Measurements from ENCODE around the gene KIF26B. TPM values are rescaled to one million over a fixed set of nuclear protein-coding genes. Genes with fewer than 3 reads are reported as not detected.

The KIF26B gene
- total and polyA plus RNA-seq, 3 experiments from 2014 or later, result 0.11 to 0.16 TPM; not detected in 1

DNA sequence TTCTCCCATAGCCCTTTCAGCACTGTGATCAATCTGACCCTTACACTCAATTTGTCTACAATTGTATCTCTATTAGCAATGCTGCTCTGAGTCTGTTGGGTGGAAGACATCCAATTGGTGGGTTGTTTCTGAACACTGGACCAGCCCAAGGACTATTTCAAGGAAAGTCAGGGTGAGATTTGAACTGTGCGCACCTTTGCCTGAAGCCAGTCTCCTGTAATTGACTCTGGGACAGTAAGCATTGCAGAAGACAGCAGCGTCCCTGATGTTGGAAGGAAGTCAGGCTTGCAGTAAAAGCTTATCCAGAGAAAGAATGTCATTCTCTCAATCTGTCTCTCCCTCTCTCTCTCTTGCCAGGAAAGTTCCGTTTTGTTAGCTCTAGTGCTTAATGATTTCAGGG, 233.9 kb downstream of the KIF26B start:
- Histone ChIP-seq H3K4me1 (ENCODE audit: insufficient read depth, low read length) (no peaks in the 10 kb centered on the region), H3K27me3 (ENCODE audit: insufficient read depth, low read length, poor library complexity, severe bottlenecking) (no peaks in the 10 kb centered on the region), H3K36me3 (ENCODE audit: insufficient read depth, low read length) (no peaks in the 10 kb centered on the region), H3K27ac (ENCODE audit: low read depth, low read length) (no peak overlapping the region), H3K4me3 (ENCODE audit: low read length) (no peak overlapping the region), H3K9me3 (ENCODE audit: low read length) (no peaks in the 10 kb centered on the region)
- POLR2A ChIA-PET, result no interaction called here
- peaks cover 0 to 4% of the 10 kb centered on the region in 2 donors for H3K27me3 Mint-ChIP-seq
- CTCF ChIA-PET, result no interaction called here
- H3K27ac Mint-ChIP-seq, result no peak overlapping the region
- no peak overlapping the region for H3K4me3 Mint-ChIP-seq
- no peak for DNase-seq
- H3K36me3 Mint-ChIP-seq, result no peaks in the 10 kb centered on the region
- no peaks in the 10 kb centered on the region for H3K4me1 Mint-ChIP-seq
- peaks cover 0 to 2% (median 0%) of the 10 kb centered on the region in 5 donors for H3K9me3 Mint-ChIP-seq

DNA sequence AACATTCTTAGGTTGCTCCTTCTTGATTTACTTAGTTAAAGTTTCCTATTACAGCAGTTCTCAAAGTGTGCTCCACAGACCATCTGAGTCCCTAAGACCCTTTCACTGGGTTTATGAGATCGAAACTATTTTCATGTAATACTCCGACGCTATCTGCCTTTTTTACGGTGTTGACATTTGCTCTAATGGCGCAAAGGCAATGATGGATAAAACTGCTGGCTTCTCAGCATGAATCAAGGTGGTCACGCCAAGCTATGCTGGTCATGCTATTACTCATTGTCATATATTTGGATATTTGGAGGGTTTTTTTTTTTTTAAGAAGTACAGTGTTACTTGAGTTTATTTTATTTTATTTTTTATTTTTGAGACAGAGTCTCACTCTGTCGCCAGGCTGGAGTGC, 235.1 kb downstream of the KIF26B start:
- Mint-ChIP-seq H3K9me3 (peaks cover 0 to 2% (median 0%) of the 10 kb centered on the region in 5 donors), H3K27ac (no peak overlapping the region), H3K36me3 (no peaks in the 10 kb centered on the region), H3K27me3 (peaks cover 0 to 2% of the 10 kb centered on the region in 2 donors), H3K4me3 (no peak overlapping the region), H3K4me1 (no peaks in the 10 kb centered on the region)
- H3K27ac ChIP-seq (ENCODE audit: low read depth, low read length), result no peak overlapping the region
- no peaks in the 10 kb centered on the region for H3K9me3 ChIP-seq (ENCODE audit: low read length)
- H3K36me3 ChIP-seq (ENCODE audit: insufficient read depth, low read length), result no peaks in the 10 kb centered on the region
- ChIA-PET POLR2A (no interaction called here), CTCF (no interaction called here)
- no peak for DNase-seq
- no peaks in the 10 kb centered on the region for H3K27me3 ChIP-seq (ENCODE audit: insufficient read depth, low read length, poor library complexity, severe bottlenecking)
- H3K4me3 ChIP-seq (ENCODE audit: low read length), result no peak overlapping the region
- H3K4me1 ChIP-seq (ENCODE audit: insufficient read depth, low read length), result no peaks in the 10 kb centered on the region

DNA sequence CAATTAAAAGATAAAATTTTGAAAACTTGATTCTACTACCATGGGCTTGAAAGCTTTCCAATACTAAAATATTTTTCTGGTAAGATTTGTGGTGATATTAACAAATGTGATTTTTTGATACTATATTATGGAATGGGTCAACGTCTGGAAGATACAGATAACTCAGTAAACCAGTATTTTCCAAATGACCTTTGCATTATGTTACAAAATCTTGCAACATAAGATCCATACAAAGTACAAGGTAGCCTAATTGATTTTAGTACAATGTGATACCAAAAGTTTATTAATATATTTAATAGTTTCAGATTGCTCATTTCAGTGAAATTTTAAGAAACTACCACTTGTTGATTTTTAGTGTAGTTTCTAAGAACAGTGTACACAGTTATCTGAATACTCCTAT, 236.2 kb downstream of the KIF26B start:
- H3K36me3 ChIP-seq (ENCODE audit: insufficient read depth, low read length), result no peaks in the 10 kb centered on the region
- DNase-seq, result no peak
- H3K27me3 ChIP-seq (ENCODE audit: insufficient read depth, low read length, poor library complexity, severe bottlenecking), result no peaks in the 10 kb centered on the region
- H3K27ac ChIP-seq (ENCODE audit: low read depth, low read length), result no peak overlapping the region
- Mint-ChIP-seq H3K9me3 (peaks cover 0 to 2% (median 0%) of the 10 kb centered on the region in 5 donors), H3K27ac (no peak overlapping the region), H3K4me1 (no peaks in the 10 kb centered on the region), H3K36me3 (no peaks in the 10 kb centered on the region), H3K27me3 (peaks cover 0 to 2% of the 10 kb centered on the region in 2 donors), H3K4me3 (no peak overlapping the region)
- no peaks in the 10 kb centered on the region for H3K9me3 ChIP-seq (ENCODE audit: low read length)
- CTCF ChIA-PET, result no interaction called here
- POLR2A ChIA-PET, result no interaction called here
- H3K4me1 ChIP-seq (ENCODE audit: insufficient read depth, low read length), result no peaks in the 10 kb centered on the region
- no peak overlapping the region for H3K4me3 ChIP-seq (ENCODE audit: low read length)

DNA sequence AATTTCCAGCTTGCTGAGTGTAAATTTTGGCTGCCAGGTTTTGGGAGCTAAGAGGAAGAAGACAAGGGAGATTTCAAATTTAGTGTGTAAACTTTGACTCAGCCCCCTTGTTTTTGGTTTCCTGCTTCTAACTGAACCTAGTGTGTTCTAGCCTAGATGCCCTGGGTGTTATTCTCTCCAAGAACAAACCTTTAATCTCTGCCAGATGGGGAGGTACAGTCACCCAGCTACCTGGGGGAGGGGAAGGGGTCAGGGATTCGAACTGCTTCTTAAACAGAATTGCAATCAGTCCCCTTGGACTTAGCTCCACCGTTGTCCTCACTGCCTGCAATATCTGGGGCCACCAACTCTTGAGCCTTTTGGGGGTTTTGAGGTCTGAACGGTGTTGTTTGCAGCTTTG, 238.9 kb downstream of the KIF26B start:
- Mint-ChIP-seq H3K4me3 (no peak overlapping the region), H3K27ac (no peak overlapping the region), H3K27me3 (peaks cover 4 to 5% of the 10 kb centered on the region in 2 donors), H3K9me3 (peaks cover 0 to 2% (median 0%) of the 10 kb centered on the region in 5 donors), H3K36me3 (no peaks in the 10 kb centered on the region), H3K4me1 (no peaks in the 10 kb centered on the region)
- Histone ChIP-seq H3K4me3 (ENCODE audit: low read length) (no peak overlapping the region), H3K4me1 (ENCODE audit: insufficient read depth, low read length) (no peaks in the 10 kb centered on the region), H3K27me3 (ENCODE audit: insufficient read depth, low read length, poor library complexity, severe bottlenecking) (no peaks in the 10 kb centered on the region), H3K9me3 (ENCODE audit: low read length) (no peaks in the 10 kb centered on the region), H3K27ac (ENCODE audit: low read depth, low read length) (no peak overlapping the region), H3K36me3 (ENCODE audit: insufficient read depth, low read length) (no peaks in the 10 kb centered on the region)
- ChIA-PET CTCF (no interaction called here), POLR2A (no interaction called here)
- DNase-seq, result no peak

DNA sequence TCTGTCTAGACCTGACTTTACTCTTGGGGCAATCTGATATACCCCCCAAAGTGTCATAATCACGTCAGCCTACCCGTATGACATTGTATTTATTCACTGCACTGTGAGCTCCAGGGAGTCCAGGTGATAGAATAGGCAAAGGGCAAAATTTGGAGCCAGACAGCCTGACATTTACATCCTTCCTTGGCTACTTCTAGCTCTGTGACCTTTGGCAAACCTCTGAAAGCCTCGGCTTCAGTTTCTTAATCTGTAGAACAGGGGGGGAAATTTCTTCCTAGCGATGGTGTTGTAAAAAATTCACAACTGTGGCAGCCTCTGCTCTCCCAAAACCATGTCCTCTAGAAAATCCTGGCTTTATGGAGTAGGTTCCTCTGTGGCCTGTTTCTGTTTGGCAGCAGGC, 240.9 kb downstream of the KIF26B start:
- peaks cover 4 to 5% of the 10 kb centered on the region in 2 donors for H3K27me3 Mint-ChIP-seq
- H3K4me3 ChIP-seq (ENCODE audit: low read length), result no peak overlapping the region
- no peak for DNase-seq
- H3K9me3 ChIP-seq (ENCODE audit: low read length), result no peaks in the 10 kb centered on the region
- H3K36me3 Mint-ChIP-seq, result no peaks in the 10 kb centered on the region
- H3K4me3 Mint-ChIP-seq, result no peak overlapping the region
- H3K4me1 Mint-ChIP-seq, result no peaks in the 10 kb centered on the region
- H3K27ac Mint-ChIP-seq, result no peak overlapping the region
- peaks cover 0 to 2% (median 0%) of the 10 kb centered on the region in 5 donors for H3K9me3 Mint-ChIP-seq
- H3K36me3 ChIP-seq (ENCODE audit: insufficient read depth, low read length), result no peaks in the 10 kb centered on the region
- H3K27me3 ChIP-seq (ENCODE audit: insufficient read depth, low read length, poor library complexity, severe bottlenecking), result no peaks in the 10 kb centered on the region
- ChIA-PET CTCF (no interaction called here), POLR2A (no interaction called here)
- H3K4me1 ChIP-seq (ENCODE audit: insufficient read depth, low read length), result no peaks in the 10 kb centered on the region
- no peak overlapping the region for H3K27ac ChIP-seq (ENCODE audit: low read depth, low read length)

DNA sequence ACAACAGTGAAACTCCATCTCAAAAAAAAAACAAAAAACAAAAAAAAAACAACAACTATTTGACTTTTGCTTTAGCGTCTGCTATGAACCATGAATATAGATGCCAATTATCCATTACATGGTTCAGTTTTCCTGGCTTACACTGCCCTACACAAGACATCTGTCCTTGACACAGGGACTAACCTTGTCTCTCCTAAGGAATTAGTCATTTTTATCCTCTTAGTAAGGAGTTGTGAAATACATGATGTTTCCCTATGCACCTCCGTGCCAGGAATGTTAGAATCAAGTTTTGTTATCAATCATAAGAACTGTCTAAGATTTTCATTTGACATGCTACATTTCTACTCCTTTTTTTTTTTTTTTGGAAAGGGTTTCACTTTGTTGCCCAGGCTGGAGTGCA, 241.8 kb downstream of the KIF26B start:
- Histone ChIP-seq H3K36me3 (ENCODE audit: insufficient read depth, low read length) (no peaks in the 10 kb centered on the region), H3K4me3 (ENCODE audit: low read length) (no peak overlapping the region), H3K27me3 (ENCODE audit: insufficient read depth, low read length, poor library complexity, severe bottlenecking) (no peaks in the 10 kb centered on the region), H3K27ac (ENCODE audit: low read depth, low read length) (no peak overlapping the region), H3K9me3 (ENCODE audit: low read length) (no peaks in the 10 kb centered on the region), H3K4me1 (ENCODE audit: insufficient read depth, low read length) (no peaks in the 10 kb centered on the region)
- no peak for DNase-seq
- CTCF ChIA-PET, result no interaction called here
- H3K4me3 Mint-ChIP-seq, result no peak overlapping the region
- H3K27ac Mint-ChIP-seq, result no peak overlapping the region
- no peaks in the 10 kb centered on the region for H3K4me1 Mint-ChIP-seq
- no peaks in the 10 kb centered on the region for H3K36me3 Mint-ChIP-seq
- POLR2A ChIA-PET, result no interaction called here
- H3K9me3 Mint-ChIP-seq, result peaks cover 0 to 2% (median 0%) of the 10 kb centered on the region in 5 donors
- peaks cover 4 to 5% of the 10 kb centered on the region in 2 donors for H3K27me3 Mint-ChIP-seq

DNA sequence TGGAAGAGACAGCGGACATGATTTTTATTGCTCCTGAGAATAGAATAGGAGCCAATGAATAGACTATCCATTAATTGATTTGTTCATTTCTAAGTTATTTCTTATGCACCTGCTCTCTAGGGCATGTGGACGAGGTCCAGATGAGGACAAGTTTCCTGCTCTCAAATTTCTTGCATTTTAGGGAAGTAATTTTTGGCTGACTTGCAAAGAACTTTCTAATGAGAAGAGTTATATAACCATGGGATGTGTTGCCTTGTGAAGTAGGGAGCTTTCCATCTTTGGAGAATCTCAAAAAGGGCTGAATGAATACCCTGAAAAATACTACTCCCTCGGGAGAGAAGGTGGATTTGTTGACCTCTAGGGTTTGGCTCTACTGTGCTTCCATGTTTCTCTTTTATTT, 243.0 kb downstream of the KIF26B start:
- H3K4me3 ChIP-seq (ENCODE audit: low read length), result no peak overlapping the region
- POLR2A ChIA-PET, result no interaction called here
- H3K4me1 ChIP-seq (ENCODE audit: insufficient read depth, low read length), result no peaks in the 10 kb centered on the region
- H3K27ac Mint-ChIP-seq, result no peak overlapping the region
- CTCF ChIA-PET, result no interaction called here
- H3K27me3 Mint-ChIP-seq, result peaks cover 4 to 5% of the 10 kb centered on the region in 2 donors
- no peaks in the 10 kb centered on the region for H3K9me3 ChIP-seq (ENCODE audit: low read length)
- H3K36me3 Mint-ChIP-seq, result no peaks in the 10 kb centered on the region
- no peak for DNase-seq
- H3K27ac ChIP-seq (ENCODE audit: low read depth, low read length), result no peak overlapping the region
- H3K9me3 Mint-ChIP-seq, result peaks cover 0 to 1% (median 0%) of the 10 kb centered on the region in 5 donors
- H3K4me3 Mint-ChIP-seq, result no peak overlapping the region
- H3K36me3 ChIP-seq (ENCODE audit: insufficient read depth, low read length), result no peaks in the 10 kb centered on the region
- no peaks in the 10 kb centered on the region for H3K27me3 ChIP-seq (ENCODE audit: insufficient read depth, low read length, poor library complexity, severe bottlenecking)
- H3K4me1 Mint-ChIP-seq, result no peaks in the 10 kb centered on the region

DNA sequence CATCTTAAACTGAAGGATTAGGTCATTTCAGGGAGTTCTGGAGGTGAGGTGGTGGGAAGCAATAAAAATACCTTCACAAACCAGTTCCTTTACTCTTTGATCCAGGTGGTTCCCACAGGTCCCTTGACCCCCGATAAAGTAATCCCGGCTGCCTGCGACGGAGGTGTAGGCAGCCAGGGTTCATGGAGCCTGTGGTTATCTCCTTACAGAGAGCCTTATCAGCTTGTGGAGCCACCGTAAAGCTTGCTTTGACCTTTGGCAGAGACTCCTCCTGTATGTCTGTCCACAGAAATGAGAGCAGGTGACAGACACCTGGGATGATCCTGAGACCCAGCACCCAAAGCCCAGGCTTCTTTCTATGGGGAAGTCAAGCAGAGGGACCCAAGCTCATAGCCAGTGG, 243.4 kb downstream of the KIF26B start:
- H3K9me3 Mint-ChIP-seq, result peaks cover 0 to 1% (median 0%) of the 10 kb centered on the region in 5 donors
- DNase-seq, result no peak
- no peaks in the 10 kb centered on the region for H3K4me1 ChIP-seq (ENCODE audit: insufficient read depth, low read length)
- no peaks in the 10 kb centered on the region for H3K36me3 Mint-ChIP-seq
- H3K4me3 ChIP-seq (ENCODE audit: low read length), result no peak overlapping the region
- H3K4me3 Mint-ChIP-seq, result no peak overlapping the region
- no peaks in the 10 kb centered on the region for H3K4me1 Mint-ChIP-seq
- POLR2A ChIA-PET, result no interaction called here
- CTCF ChIA-PET, result no interaction called here
- H3K36me3 ChIP-seq (ENCODE audit: insufficient read depth, low read length), result no peaks in the 10 kb centered on the region
- no peaks in the 10 kb centered on the region for H3K9me3 ChIP-seq (ENCODE audit: low read length)
- H3K27ac Mint-ChIP-seq, result no peak overlapping the region
- H3K27me3 Mint-ChIP-seq, result peaks cover 4 to 5% of the 10 kb centered on the region in 2 donors
- H3K27ac ChIP-seq (ENCODE audit: low read depth, low read length), result no peak overlapping the region
- H3K27me3 ChIP-seq (ENCODE audit: insufficient read depth, low read length, poor library complexity, severe bottlenecking), result no peaks in the 10 kb centered on the region
